Ascending aorta (tissue), 2 donors: Measurements from ENCODE around the gene KIF26B. TPM values are rescaled to one million over a fixed set of nuclear protein-coding genes. Genes with fewer than 3 reads are reported as not detected.

Experiments used
- DNase-seq, 2 donors: peaks; one replicate each; pipeline ENCODE4 v3.0.0-alpha.2; 2019; ENCODE audit warnings: low spot score in 2 of 2
- H3K27ac ChIP-seq, 2 donors: fragments of 200-600 bp; sonication (generic); one replicate each; pipeline ENCODE4 v1.5.1; 2016 to 2017; ENCODE audit warnings: mild to moderate bottlenecking in 1 of 2
- H3K27me3 ChIP-seq: fragments of 200-600 bp; sonication (generic); one replicate; pipeline ENCODE4 v1.5.1; 2017
- H3K36me3 ChIP-seq, 2 donors: fragments of 200-600 bp; sonication (generic); one replicate each; pipeline ENCODE4 v1.5.1; 2016
- H3K4me1 ChIP-seq, 2 donors: fragments of 200-600 bp; sonication (generic); one replicate each; pipeline ENCODE4 v1.5.1; 2016 to 2017; ENCODE audit warnings: mild to moderate bottlenecking in 1 of 2
- H3K4me3 ChIP-seq, 2 donors: fragments of 200-600 bp; sonication (generic); one replicate each; pipeline ENCODE4 v1.5.1; 2016 to 2017; ENCODE audit warnings: mild to moderate bottlenecking in 1 of 2
- H3K9me3 ChIP-seq, 2 donors: fragments of 200-600 bp; sonication (generic); one replicate each; pipeline ENCODE4 v1.5.1; 2016
- CTCF ChIP-seq, 3 experiments: fragments of 200-600 bp in 2 of 3; fragments of 450-650 bp in 1 of 3; sonication (generic) in 2 of 3; IDR thresholded peaks; one replicate each; pipeline ENCODE4 v1.5.1; 2016 to 2019; ENCODE audit warnings: antibody characterized with exemption in 3 of 3, mild to moderate bottlenecking in 1 of 3, moderate library complexity in 1 of 3
- intact Hi-C: fragments of 100-400 bp; cut with DNase I; formaldehyde crosslinking; loops from one replicate; pipeline ENCODE4 v1.15.1; 2023
- total RNA-seq: library from RNA; depleted of rRNA; stranded (reverse); fragments of >200 nt; gene quantifications from one replicate; pipeline ENCODE4 v1.1.0, GENCODE V29; 2016

KIF26B gene
- total RNA-seq, 1 donor from 2014 or later = not detected

GRCh38 chr1:245645406-245645805, 490.6 kb downstream of the KIF26B start:
- H3K4me1 ChIP-seq = no peaks in the 10 kb centered on the region
- peaks cover 13 to 16% of the 10 kb centered on the region in 2 donors for H3K9me3 ChIP-seq
- H3K27me3 ChIP-seq = no peaks in the 10 kb centered on the region
- no peak overlapping the region for H3K4me3 ChIP-seq
- H3K36me3 ChIP-seq = no peaks in the 10 kb centered on the region
- DNase-seq = no peak
- TF ChIP-seq CTCF (IDR thresholded peaks at IDR 0.05) = no peak
- intact Hi-C loops = no loop called here
- H3K27ac ChIP-seq = no peak overlapping the region

- Histone ChIP-seq H3K27me3 (no peaks in the 10 kb centered on the region), H3K4me1 (no peaks in the 10 kb centered on the region), H3K4me3 (no peak overlapping the region), H3K27ac (no peak overlapping the region), H3K9me3 (peaks cover 11% of the 10 kb centered on the region in 2 donors), H3K36me3 (no peaks in the 10 kb centered on the region)
- no peak for DNase-seq
- no peak for TF ChIP-seq CTCF (IDR thresholded peaks at IDR 0.05)
- intact Hi-C loops = no loop called here
These were observed 491.1 kb downstream of the KIF26B start for GRCh38 chr1:245645894-245646293.

GRCh38 chr1:245648749-245649522, 494.2 kb downstream of the KIF26B start:
- intact Hi-C loops = no loop called here

GRCh38 chr1:245649666-245650065, 494.9 kb downstream of the KIF26B start:
- no peak for DNase-seq
- H3K4me3 ChIP-seq = no peak overlapping the region
- intact Hi-C loops = no loop called here
- no peak overlapping the region for H3K27ac ChIP-seq
- H3K9me3 ChIP-seq = peaks cover 0 to 3% of the 10 kb centered on the region in 2 donors
- H3K36me3 ChIP-seq = no peaks in the 10 kb centered on the region
- H3K4me1 ChIP-seq = no peaks in the 10 kb centered on the region
- no peaks in the 10 kb centered on the region for H3K27me3 ChIP-seq
- TF ChIP-seq CTCF (IDR thresholded peaks at IDR 0.05) = no peak

More at GRCh38 chr1:245648749-245649522, 494.2 kb downstream of the KIF26B start:
- H3K4me3 ChIP-seq = no peak overlapping the region
- peaks cover 0 to 3% of the 10 kb centered on the region in 2 donors for H3K9me3 ChIP-seq
- DNase-seq = no peak
- no peaks in the 10 kb centered on the region for H3K4me1 ChIP-seq
- no peaks in the 10 kb centered on the region for H3K27me3 ChIP-seq
- TF ChIP-seq CTCF (IDR thresholded peaks at IDR 0.05) = no peak
- no peaks in the 10 kb centered on the region for H3K36me3 ChIP-seq
- no peak overlapping the region for H3K27ac ChIP-seq

- no peak for TF ChIP-seq CTCF (IDR thresholded peaks at IDR 0.05)
- no peaks in the 10 kb centered on the region for H3K36me3 ChIP-seq
These were observed 495.7 kb downstream of the KIF26B start for GRCh38 chr1:245650441-245650960.

More at GRCh38 chr1:245650441-245650960, 495.7 kb downstream of the KIF26B start:
- Histone ChIP-seq H3K4me3 (no peak overlapping the region), H3K27ac (no peak overlapping the region), H3K27me3 (no peaks in the 10 kb centered on the region), H3K9me3 (peaks cover 0 to 3% of the 10 kb centered on the region in 2 donors), H3K4me1 (no peaks in the 10 kb centered on the region)
- intact Hi-C loops = no loop called here
- DNase-seq = no peak
